ENCODE measurements around the gene AFM. TPM values are rescaled to one million over a fixed set of nuclear protein-coding genes. Genes with fewer than 3 reads are reported as not detected.
A peak's percentile ranks its signal among the peaks of the same experiment; 100 is the strongest.

Gene AFM
- total RNA-seq, 1 experiment from 2014 or later = not detected

- H3K9me3 Mint-ChIP-seq (ENCODE audit: unreplicated experiment) = no peaks in the 10 kb centered on the region
- H3K4me3 Mint-ChIP-seq (ENCODE audit: unreplicated experiment) = no peak overlapping the region
- DNase-seq (ENCODE audit: unreplicated experiment) = no peak
- CTCF ChIA-PET = no interaction called here
- intact Hi-C loops (cut with micrococcal nuclease) = no loop called here
- H3K36me3 Mint-ChIP-seq (ENCODE audit: insufficient read depth, unreplicated experiment) = no peaks in the 10 kb centered on the region
- no TSS peak for BruUV-seq (replicated peaks)
- no peaks in the 10 kb centered on the region for H3K4me1 Mint-ChIP-seq (ENCODE audit: insufficient read depth, unreplicated experiment)
- H3K27me3 Mint-ChIP-seq (ENCODE audit: insufficient read depth, unreplicated experiment) = no peaks in the 10 kb centered on the region
- no peak for TF ChIP-seq CTCF (IDR thresholded peaks at IDR 0.05; ENCODE audit: unreplicated experiment)
- POLR2A ChIA-PET = no interaction called here
- no peak overlapping the region for H3K27ac Mint-ChIP-seq (ENCODE audit: low read depth, unreplicated experiment)
These were observed 4.1 kb downstream of the AFM start for GRCh38 chr4:73485596-73485995.

DNA sequence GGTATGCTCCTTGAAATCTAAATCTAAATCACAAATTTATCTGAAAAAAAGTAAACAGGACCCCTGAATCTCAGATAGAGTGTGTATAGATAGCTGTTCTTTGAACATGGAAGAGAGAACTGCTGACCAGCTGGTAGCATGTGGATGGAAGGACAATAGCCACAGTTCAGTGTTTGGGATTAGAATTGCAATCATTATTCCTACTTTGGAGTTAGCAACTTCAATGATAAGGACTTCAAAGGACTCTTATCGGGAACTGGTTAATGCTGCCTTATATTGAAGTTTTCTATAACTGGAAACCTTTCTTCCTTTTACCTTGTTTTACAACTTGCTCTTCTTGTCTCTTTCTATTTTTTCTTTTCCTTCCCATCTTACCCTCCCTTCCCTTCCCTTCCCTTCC, 5.0 kb downstream of the AFM start:
- no peaks in the 10 kb centered on the region for H3K27me3 Mint-ChIP-seq (ENCODE audit: insufficient read depth, unreplicated experiment)
- no peak for DNase-seq (ENCODE audit: unreplicated experiment)
- H3K4me3 Mint-ChIP-seq (ENCODE audit: unreplicated experiment) = no peak overlapping the region
- CTCF ChIA-PET = interaction anchor here (0.6 kb wide), 1 partner anchor 56 kb away, joined by 3 read pairs; no protein-coding TSS in a partner anchor
- intact Hi-C loops (cut with micrococcal nuclease) = no loop called here
- no peaks in the 10 kb centered on the region for H3K4me1 Mint-ChIP-seq (ENCODE audit: insufficient read depth, unreplicated experiment)
- H3K9me3 Mint-ChIP-seq (ENCODE audit: unreplicated experiment) = no peaks in the 10 kb centered on the region
- TF ChIP-seq CTCF (IDR thresholded peaks at IDR 0.05; ENCODE audit: unreplicated experiment) = no peak
- H3K36me3 Mint-ChIP-seq (ENCODE audit: insufficient read depth, unreplicated experiment) = no peaks in the 10 kb centered on the region
- no peak overlapping the region for H3K27ac Mint-ChIP-seq (ENCODE audit: low read depth, unreplicated experiment)
- no TSS peak for BruUV-seq (replicated peaks)
- POLR2A ChIA-PET = no interaction called here

- TF ChIP-seq CTCF (IDR thresholded peaks at IDR 0.05; ENCODE audit: unreplicated experiment) = no peak
- intact Hi-C loops (cut with micrococcal nuclease) = no loop called here
- H3K4me1 Mint-ChIP-seq (ENCODE audit: insufficient read depth, unreplicated experiment) = no peaks in the 10 kb centered on the region
- DNase-seq (ENCODE audit: unreplicated experiment) = no peak
- ChIA-PET CTCF (interaction anchor here (0.6 to 0.8 kb wide), 2 partner anchors 55 to 57 kb away, joined by 3 read pairs; no protein-coding TSS in a partner anchor), POLR2A (interaction anchor here (1.6 kb wide), 1 partner anchor 11 kb away, joined by 4 read pairs; no protein-coding TSS in a partner anchor)
- H3K27ac Mint-ChIP-seq (ENCODE audit: low read depth, unreplicated experiment) = no peak overlapping the region
- H3K9me3 Mint-ChIP-seq (ENCODE audit: unreplicated experiment) = no peaks in the 10 kb centered on the region
- H3K27me3 Mint-ChIP-seq (ENCODE audit: insufficient read depth, unreplicated experiment) = no peaks in the 10 kb centered on the region
- BruUV-seq (replicated peaks) = no TSS peak
- no peaks in the 10 kb centered on the region for H3K36me3 Mint-ChIP-seq (ENCODE audit: insufficient read depth, unreplicated experiment)
- no peak overlapping the region for H3K4me3 Mint-ChIP-seq (ENCODE audit: unreplicated experiment)
These were observed 5.7 kb downstream of the AFM start for GRCh38 chr4:73487233-73487632.

DNA sequence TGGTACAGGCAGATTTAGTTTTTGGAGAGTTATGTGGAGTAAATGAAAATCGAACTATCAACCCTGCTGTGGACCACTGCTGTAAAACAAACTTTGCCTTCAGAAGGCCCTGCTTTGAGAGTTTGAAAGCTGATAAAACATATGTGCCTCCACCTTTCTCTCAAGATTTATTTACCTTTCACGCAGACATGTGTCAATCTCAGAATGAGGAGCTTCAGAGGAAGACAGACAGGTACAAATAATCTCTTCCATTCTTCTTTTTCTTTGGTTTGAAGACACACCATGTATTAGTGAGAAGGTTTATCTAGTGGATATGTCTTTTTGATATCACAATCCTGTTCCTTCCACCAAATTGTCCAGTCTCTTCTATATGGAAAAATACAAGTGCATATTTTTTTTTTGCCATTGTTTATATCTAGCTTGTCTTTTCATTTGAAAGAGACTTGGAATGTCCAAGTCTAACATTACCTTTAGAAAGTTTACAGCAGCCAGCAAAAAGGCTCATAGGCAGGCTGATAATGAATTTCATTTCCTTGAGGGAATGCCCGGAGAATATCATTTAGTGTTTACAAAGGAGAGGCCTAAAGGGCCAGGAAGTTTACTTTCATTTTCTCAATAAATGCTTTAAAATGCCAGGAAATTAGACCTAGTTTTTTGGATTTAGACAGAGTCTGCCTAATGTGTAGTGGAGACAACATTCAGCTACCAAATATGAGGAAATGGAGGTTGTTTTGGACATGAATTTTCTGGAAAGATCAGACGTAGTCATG, 18.6 kb downstream of the AFM start:
- TF ChIP-seq CTCF (IDR thresholded peaks at IDR 0.05; ENCODE audit: unreplicated experiment) = no peak
- ChIA-PET CTCF (interaction anchor here (1.0 to 1.3 kb wide), 2 partner anchors 42 to 54 kb away, joined by 3 to 4 read pairs; no protein-coding TSS in a partner anchor), POLR2A (no interaction called here)
- peaks cover 6% of the 10 kb centered on the region for H3K4me1 Mint-ChIP-seq (ENCODE audit: insufficient read depth, unreplicated experiment)
- BruUV-seq (replicated peaks) = no TSS peak
- DNase-seq (ENCODE audit: unreplicated experiment) = no peak
- no peaks in the 10 kb centered on the region for H3K9me3 Mint-ChIP-seq (ENCODE audit: unreplicated experiment)
- peak overlapping the region; percentile 83 for H3K27ac Mint-ChIP-seq (ENCODE audit: low read depth, unreplicated experiment)
- peak overlapping the region; percentile 43 for H3K4me3 Mint-ChIP-seq (ENCODE audit: unreplicated experiment)
- H3K36me3 Mint-ChIP-seq (ENCODE audit: insufficient read depth, unreplicated experiment) = no peaks in the 10 kb centered on the region
- H3K27me3 Mint-ChIP-seq (ENCODE audit: insufficient read depth, unreplicated experiment) = no peaks in the 10 kb centered on the region
- intact Hi-C loops (cut with micrococcal nuclease) = no loop called here

Measured in MCF 10A (cell line).